ENCODE data around the gene CDK16. TPM values are rescaled to one million over a fixed set of nuclear protein-coding genes. Genes with fewer than 3 reads are reported as not detected.
A peak's percentile ranks its signal among the peaks of the same experiment; 100 is the strongest.
"Not testable (repeated sequence)": the region's sequence is repeated elsewhere in the genome, so short reads cannot be mapped to it uniquely, and the experiment has no call there.

CDK16 gene
- total RNA-seq, 2 donors from 2014 or later = 97.5 to 133 TPM

DNA sequence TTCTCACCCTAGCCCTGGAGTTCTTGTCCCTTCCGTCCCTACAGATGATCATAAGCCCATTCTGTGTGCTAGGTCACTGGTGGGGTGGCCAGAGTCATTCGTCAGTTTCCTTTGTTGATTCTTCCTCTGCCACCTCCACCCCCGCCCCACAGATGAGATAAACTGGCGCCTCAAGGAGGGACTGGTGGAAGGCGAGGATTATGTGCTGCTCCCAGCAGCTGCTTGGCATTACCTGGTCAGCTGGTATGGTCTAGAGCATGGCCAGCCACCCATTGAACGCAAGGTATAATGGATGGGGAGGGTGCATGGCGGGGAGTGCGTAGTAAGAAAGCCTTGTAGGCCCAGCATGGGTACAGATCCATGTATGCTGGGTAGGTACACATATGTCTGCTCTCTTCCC lies 20.7 kb downstream of the CDK16 start:
- intact Hi-C loops (cut with DNase I, micrococcal nuclease) = no loop called here
- ATAC-seq = no peak
- no peak for DNase-seq

DNA sequence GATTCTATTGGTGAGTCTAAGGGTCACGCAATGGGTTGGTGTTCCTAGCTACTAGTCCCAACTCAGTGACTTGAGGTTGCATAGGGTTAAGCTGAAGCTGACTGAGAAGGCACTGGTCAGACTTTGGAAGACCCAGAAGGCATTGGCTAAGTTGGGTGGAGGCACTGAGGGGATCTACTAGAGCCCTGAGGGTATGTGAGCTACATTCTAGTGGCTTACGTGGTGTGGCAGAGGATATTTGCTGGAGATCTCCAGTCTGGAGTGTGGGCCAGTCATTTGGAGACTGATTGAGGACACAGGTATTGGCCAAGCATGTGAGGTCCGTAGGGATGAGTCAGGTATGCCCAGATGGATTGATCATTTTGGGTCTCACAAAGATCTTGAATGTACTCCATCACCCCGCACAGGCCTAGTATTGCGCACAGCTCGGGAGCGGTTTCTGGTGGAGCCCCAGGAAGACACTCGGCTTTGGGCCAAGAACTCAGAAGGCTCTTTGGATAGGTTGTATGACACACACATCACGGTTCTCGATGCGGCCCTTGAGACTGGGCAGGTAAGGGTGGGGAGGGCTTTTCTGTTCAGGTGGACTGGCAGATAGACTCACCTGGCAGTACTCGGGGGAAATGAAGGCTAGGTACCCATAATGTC lies 21.5 kb downstream of the CDK16 start:
- intact Hi-C loops (cut with DNase I, micrococcal nuclease) = no loop called here
- DNase-seq (no peak), ATAC-seq (no peak)

GRCh38 chrX:47240619-47241018 lies 22.1 kb downstream of the CDK16 start:
- no peak for ATAC-seq
- intact Hi-C loops (cut with DNase I, micrococcal nuclease) = no loop called here
- DNase-seq = no peak

DNA sequence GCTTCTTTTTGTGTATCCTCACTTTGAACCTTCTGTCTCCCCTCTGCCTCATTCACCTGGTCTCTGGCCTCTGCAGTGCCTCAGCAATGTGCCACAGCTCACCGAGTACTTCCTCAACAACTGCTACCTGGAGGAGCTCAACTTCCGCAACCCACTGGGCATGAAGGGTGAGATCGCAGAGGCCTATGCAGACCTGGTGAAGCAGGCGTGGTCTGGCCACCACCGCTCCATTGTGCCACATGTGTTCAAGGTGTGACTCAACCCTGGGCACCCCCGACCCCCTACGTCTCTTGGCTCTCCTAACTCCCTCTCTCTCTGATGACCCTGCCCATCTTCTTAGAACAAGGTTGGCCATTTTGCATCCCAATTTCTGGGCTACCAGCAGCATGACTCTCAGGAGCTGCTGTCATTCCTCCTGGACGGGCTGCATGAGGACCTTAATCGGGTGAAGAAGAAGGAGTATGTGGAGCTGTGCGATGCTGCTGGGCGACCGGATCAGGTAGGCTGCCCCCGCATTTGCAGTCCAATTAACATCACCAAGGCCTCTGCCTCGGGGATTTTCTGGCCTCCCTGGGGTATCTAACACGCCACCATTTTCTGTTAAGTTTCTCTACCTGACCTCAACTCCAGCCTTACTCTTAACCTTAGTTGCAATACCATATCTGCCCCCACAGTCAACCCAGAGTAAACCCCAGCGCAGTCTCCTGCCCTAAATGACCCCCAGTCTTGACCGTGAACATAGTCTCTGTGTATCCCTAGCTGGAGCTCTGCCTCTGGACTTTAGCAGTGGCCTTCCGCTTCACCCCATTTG lies 22.9 kb downstream of the CDK16 start:
- ATAC-seq (no peak), DNase-seq (no peak)
- intact Hi-C loops (cut with DNase I, micrococcal nuclease) = no loop called here

- no peak for DNase-seq
Measured at GRCh38 chrX:47242321-47242720, 23.8 kb downstream of the CDK16 start.

DNA sequence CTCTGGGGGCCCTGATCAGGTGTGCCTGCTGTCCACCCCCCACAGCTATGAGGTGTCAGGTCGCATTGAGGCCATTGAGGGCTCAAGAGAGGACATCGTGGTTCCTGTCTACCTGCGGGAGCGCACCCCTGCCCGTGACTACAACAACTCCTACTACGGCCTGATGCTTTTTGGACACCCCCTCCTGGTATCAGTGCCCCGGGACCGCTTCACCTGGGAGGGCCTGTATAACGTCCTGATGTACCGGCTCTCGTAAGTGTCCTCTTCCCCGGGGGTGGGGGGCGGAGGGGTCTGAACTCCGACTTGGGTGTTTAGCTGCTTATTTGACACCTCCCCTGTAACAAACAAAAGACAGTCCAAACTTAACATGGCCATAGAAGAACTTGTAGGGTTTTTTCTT lies 24.9 kb downstream of the CDK16 start:
- no peak for ATAC-seq
- DNase-seq = no peak
- intact Hi-C loops (cut with DNase I, micrococcal nuclease) = no loop called here

More at GRCh38 chrX:47242321-47242720, 23.8 kb downstream of the CDK16 start:
- no peak for ATAC-seq
- intact Hi-C loops (cut with DNase I, micrococcal nuclease) = no loop called here

GRCh38 chrX:47244676-47245075 lies 26.2 kb downstream of the CDK16 start:
- DNase-seq (no peak), ATAC-seq (no peak)
- intact Hi-C loops (cut with DNase I, micrococcal nuclease) = no loop called here

DNA sequence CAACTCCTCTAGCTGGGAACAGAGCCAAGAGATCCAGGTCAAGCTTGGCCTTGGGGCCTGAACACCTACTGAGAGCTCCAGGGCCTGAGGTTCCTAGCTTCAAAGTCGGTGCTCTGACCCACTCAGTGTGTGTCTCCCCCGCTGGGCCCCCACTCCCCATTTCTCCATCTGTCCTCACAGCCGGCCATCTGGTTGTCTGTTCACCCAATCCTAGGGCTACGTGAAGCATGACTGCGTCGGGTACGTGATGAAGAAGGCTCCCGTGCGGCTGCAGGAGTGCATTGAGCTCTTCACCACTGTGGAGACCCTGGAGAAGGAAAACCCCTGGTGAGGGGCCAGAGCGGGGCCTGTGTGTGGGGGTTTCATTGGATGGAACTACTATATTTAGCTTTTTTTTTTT lies 26.7 kb downstream of the CDK16 start:
- ATAC-seq = no peak
- intact Hi-C loops (cut with DNase I, micrococcal nuclease) = no loop called here
- no peak for DNase-seq

DNA sequence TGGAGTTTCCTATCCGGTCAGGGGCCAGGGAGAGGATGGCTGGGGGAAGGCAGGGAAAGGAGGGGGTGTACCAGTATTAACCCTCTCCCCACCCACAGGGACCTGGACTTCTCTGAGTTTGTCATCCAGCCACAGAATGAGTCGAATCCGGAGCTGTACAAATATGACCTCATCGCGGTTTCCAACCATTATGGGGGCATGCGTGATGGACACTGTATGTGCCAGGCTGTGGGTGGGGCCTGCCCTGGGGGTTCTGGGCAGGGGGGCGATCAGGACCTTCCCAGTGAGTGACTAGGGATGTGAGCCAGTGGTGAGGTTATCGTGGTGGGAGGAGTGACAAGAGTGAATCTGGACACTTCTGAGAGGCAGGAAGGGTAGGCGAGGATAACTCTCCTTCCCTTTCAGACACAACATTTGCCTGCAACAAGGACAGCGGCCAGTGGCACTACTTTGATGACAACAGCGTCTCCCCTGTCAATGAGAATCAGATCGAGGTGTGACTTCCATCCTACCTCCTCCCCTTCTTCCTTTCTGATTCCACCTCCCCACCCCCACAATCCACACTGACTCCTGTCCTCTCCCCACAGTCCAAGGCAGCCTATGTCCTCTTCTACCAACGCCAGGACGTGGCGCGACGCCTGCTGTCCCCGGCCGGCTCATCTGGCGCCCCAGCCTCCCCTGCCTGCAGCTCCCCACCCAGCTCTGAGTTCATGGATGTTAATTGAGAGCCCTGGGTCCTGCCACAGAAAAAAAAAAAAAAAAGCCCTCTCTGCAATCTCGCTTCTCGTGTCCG lies 28.9 kb downstream of the CDK16 start:
- no peak for ATAC-seq
- intact Hi-C loops (cut with DNase I, micrococcal nuclease) = no loop called here
- no peak for DNase-seq

DNA sequence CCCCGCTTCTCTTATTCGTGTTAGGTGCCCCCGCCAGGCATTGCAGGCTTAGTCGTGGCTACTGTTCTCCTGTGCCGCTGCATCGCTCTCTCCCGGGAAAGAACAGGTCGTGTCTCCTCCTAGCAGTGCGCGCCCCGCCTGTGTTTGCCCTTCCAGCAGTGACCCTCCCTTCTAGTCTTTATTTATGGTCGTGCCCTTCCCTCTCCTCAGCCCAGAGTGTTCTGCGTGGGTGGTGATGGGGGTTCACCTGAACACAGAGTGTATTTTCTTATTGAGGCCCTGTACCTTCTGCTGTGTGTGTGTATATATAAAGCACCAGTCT lies 29.5 kb downstream of the CDK16 start:
- DNase-seq (no peak), ATAC-seq (peak; percentile 39)
- intact Hi-C loops (cut with DNase I, micrococcal nuclease) = no loop called here

DNA sequence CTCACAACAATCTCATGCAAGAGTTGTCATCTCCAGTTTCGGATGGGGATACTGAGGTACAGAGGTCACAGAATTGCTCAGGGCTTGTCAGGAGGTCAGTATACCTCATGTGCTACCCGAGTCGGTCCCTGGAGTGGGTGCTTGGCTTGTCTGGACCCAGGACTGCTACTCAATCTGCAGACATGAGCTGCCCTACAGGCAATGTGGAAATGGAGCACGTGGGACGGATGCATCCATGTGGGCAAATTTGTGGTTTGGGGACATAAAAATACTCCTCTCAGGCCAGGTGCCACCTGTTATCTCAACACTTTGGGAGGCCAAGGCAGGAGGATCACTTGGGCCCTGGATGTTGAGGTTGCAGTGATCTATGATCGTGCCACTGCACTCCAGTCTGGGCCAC lies 30.1 kb downstream of the CDK16 start:
- no peak for DNase-seq
- intact Hi-C loops (cut with DNase I, micrococcal nuclease) = no loop called here
- no peak for ATAC-seq

GRCh38 chrX:47250017-47250347 lies 31.5 kb downstream of the CDK16 start:
- no peak for DNase-seq
- intact Hi-C loops (cut with DNase I, micrococcal nuclease) = no loop called here
- no peak for ATAC-seq

- not testable (repeated sequence) for ATAC-seq
Measured at GRCh38 chrX:47257620-47258019, 39.1 kb downstream of the CDK16 start.

DNA sequence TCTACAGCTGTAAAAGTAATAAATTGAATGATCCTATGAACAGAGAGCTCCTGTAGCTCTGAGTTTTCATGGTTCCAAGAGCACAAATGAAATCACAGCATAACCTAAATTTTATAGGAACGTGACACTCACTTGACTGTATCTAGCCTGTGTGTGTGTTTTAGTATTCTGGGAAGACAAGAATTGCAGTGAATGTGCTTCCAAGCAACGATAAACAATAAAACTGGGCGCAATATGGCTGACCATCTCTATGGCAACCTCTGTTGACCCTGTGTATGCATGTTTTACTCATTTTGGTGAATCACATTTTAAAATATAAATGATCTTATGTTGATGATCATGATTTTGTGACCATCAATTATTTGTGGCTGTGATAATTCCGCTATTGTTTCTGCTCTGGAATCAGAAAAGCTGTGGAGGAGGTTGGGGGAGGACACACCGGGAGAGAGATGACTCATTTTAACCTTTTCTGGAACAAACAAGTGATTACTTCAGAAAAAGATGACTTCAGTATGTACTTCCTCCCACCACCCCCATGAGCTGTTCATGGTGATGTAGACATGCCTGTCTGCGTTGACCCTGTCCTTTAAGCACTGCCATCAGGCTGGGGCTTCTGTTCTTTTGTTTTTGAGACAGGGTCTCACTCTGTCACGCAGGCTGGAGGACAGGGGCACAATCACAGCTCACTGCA lies 46.1 kb downstream of the CDK16 start:
- DNase-seq (no peak), ATAC-seq (no peak)
- intact Hi-C loops (cut with DNase I, micrococcal nuclease) = no loop called here

More at GRCh38 chrX:47257620-47258019, 39.1 kb downstream of the CDK16 start:
- DNase-seq; intact Hi-C loops (cut with DNase I, micrococcal nuclease): not testable (repeated sequence)

GRCh38 chrX:47266643-47267042 lies 48.2 kb downstream of the CDK16 start:
- intact Hi-C loops (cut with DNase I, micrococcal nuclease) = no loop called here
- ATAC-seq (no peak), DNase-seq (no peak)

- DNase-seq (no peak), ATAC-seq (no peak)
- intact Hi-C loops (cut with DNase I, micrococcal nuclease) = no loop called here
Measured at GRCh38 chrX:47272013-47272408, 53.5 kb downstream of the CDK16 start.

GRCh38 chrX:47273011-47273730 lies 54.7 kb downstream of the CDK16 start:
- intact Hi-C loops (cut with DNase I, micrococcal nuclease) = no loop called here
- ATAC-seq = no peak
- DNase-seq = no peak

- intact Hi-C loops (cut with DNase I, micrococcal nuclease) = no loop called here
- no peak for ATAC-seq
- DNase-seq = no peak
Measured at GRCh38 chrX:47278691-47279090, 60.2 kb downstream of the CDK16 start.
